IPS-18c (cell line): ENCODE results near the gene ABCB4.

ENCODE experiments used
- H3K4me3 ChIP-seq: 2 replicates; pipeline ENCODE4 v1.7.0; 2013; ENCODE audit warnings: low read depth, mild to moderate bottlenecking, low read length, moderate library complexity; ENCODE audit not compliant: insufficient read depth
- H3K9me3 ChIP-seq: one replicate; pipeline ENCODE4 v1.6.1; 2013; ENCODE audit warnings: mild to moderate bottlenecking, low read length, moderate library complexity; ENCODE audit not compliant: control insufficient read depth, insufficient read depth

ABCB4 gene

GRCh38 chr7:87450706-87451105 is 24.8 kb downstream of the ABCB4 start:
- Histone ChIP-seq H3K4me3 (no peak overlapping the region), H3K9me3 (no peaks in the 10 kb centered on the region)

GRCh38 chr7:87448388-87448787 is 27.1 kb downstream of the ABCB4 start:
- H3K9me3 ChIP-seq: no peaks in the 10 kb centered on the region
- H3K4me3 ChIP-seq: no peak overlapping the region

GRCh38 chr7:87447116-87447635 is 28.3 kb downstream of the ABCB4 start:
- H3K9me3 ChIP-seq: no peaks in the 10 kb centered on the region

GRCh38 chr7:87445897-87446296 is 29.6 kb downstream of the ABCB4 start:
- Histone ChIP-seq H3K9me3 (no peaks in the 10 kb centered on the region), H3K4me3 (no peak overlapping the region)

More at GRCh38 chr7:87447116-87447635, 28.3 kb downstream of the ABCB4 start:
- no peak overlapping the region for H3K4me3 ChIP-seq

- H3K9me3 ChIP-seq: no peaks in the 10 kb centered on the region
- H3K4me3 ChIP-seq: no peak overlapping the region
These were observed 39.9 kb downstream of the ABCB4 start for GRCh38 chr7:87435546-87435945.

- H3K4me3 ChIP-seq: no peak overlapping the region
- no peaks in the 10 kb centered on the region for H3K9me3 ChIP-seq
These were observed 42.9 kb downstream of the ABCB4 start for GRCh38 chr7:87432536-87432935.

- no peaks in the 10 kb centered on the region for H3K9me3 ChIP-seq
- H3K4me3 ChIP-seq: no peak overlapping the region
These were observed 48.2 kb downstream of the ABCB4 start for GRCh38 chr7:87427288-87427687.

GRCh38 chr7:87426160-87426559 is 49.3 kb downstream of the ABCB4 start:
- no peaks in the 10 kb centered on the region for H3K9me3 ChIP-seq
- no peak overlapping the region for H3K4me3 ChIP-seq

- H3K4me3 ChIP-seq: no peak overlapping the region
- H3K9me3 ChIP-seq: no peaks in the 10 kb centered on the region
These were observed 51.4 kb downstream of the ABCB4 start for GRCh38 chr7:87424075-87424474.

GRCh38 chr7:87420173-87420572 is 55.3 kb downstream of the ABCB4 start:
- Histone ChIP-seq H3K9me3 (no peaks in the 10 kb centered on the region), H3K4me3 (no peak overlapping the region)

GRCh38 chr7:87416682-87417587 is 58.5 kb downstream of the ABCB4 start:
- Histone ChIP-seq H3K4me3 (no peak overlapping the region), H3K9me3 (no peaks in the 10 kb centered on the region)

- Histone ChIP-seq H3K9me3 (no peaks in the 10 kb centered on the region), H3K4me3 (no peak overlapping the region)
These were observed 60.7 kb downstream of the ABCB4 start for GRCh38 chr7:87414794-87415188.

GRCh38 chr7:87413951-87414793 is 61.3 kb downstream of the ABCB4 start:
- Histone ChIP-seq H3K4me3 (no peak overlapping the region), H3K9me3 (no peaks in the 10 kb centered on the region)

GRCh38 chr7:87413029-87413428 is 62.5 kb downstream of the ABCB4 start:
- Histone ChIP-seq H3K4me3 (no peak overlapping the region), H3K9me3 (no peaks in the 10 kb centered on the region)

- Histone ChIP-seq H3K4me3 (no peak overlapping the region), H3K9me3 (no peaks in the 10 kb centered on the region)
These were observed 64.3 kb downstream of the ABCB4 start for GRCh38 chr7:87411186-87411585.

- Histone ChIP-seq H3K9me3 (no peaks in the 10 kb centered on the region), H3K4me3 (no peak overlapping the region)
These were observed 70.8 kb downstream of the ABCB4 start for GRCh38 chr7:87404674-87405073.

- H3K9me3 ChIP-seq: no peaks in the 10 kb centered on the region
- H3K4me3 ChIP-seq: no peak overlapping the region
These were observed 77.0 kb downstream of the ABCB4 start for GRCh38 chr7:87398446-87398845.
